H9 (cell line): Measurements from ENCODE around the gene C8G. TPM values are rescaled to one million over a fixed set of nuclear protein-coding genes. Genes with fewer than 3 reads are reported as not detected.

ENCODE experiments used
- DNase-seq: peaks from one replicate; pipeline ENCODE4 v3.0.0-alpha.2; 2017
- H2AFZ ChIP-seq: one replicate; pipeline ENCODE4 v1.6.1; 2013; ENCODE audit warnings: mild to moderate bottlenecking, low read length, control low read depth, moderate library complexity
- H2AK5ac ChIP-seq: 2 replicates; pipeline ENCODE4 v1.6.1; 2013; ENCODE audit warnings: low read length, control low read depth, mixed read lengths; ENCODE audit not compliant: insufficient read length
- H2BK120ac ChIP-seq: one replicate; pipeline ENCODE4 v1.6.1; 2013; ENCODE audit warnings: low read depth, mild to moderate bottlenecking, low read length, control low read depth, inconsistent platforms; ENCODE audit not compliant: poor library complexity, severe bottlenecking
- H2BK12ac ChIP-seq: 2 replicates; pipeline ENCODE4 v1.6.1; 2013; ENCODE audit warnings: low read length, control low read depth, mixed read lengths, low read depth; ENCODE audit not compliant: insufficient read length
- H2BK15ac ChIP-seq: 2 replicates; pipeline ENCODE4 v1.6.1; 2013; ENCODE audit warnings: low read depth, low read length, control low read depth
- H2BK20ac ChIP-seq: one replicate; pipeline ENCODE4 v1.6.1; 2013; ENCODE audit warnings: low read depth, mild to moderate bottlenecking, low read length, control low read depth, inconsistent platforms; ENCODE audit not compliant: poor library complexity, severe bottlenecking
- H2BK5ac ChIP-seq: 2 replicates; pipeline ENCODE4 v1.6.1; 2013; ENCODE audit warnings: low read length, control low read depth, mixed read lengths; ENCODE audit not compliant: insufficient read length
- H3K14ac ChIP-seq: 2 replicates; pipeline ENCODE4 v1.6.1; 2013; ENCODE audit warnings: low read length, control low read depth; ENCODE audit not compliant: insufficient read depth
- H3K18ac ChIP-seq: 2 replicates; pipeline ENCODE4 v1.6.1; 2013; ENCODE audit warnings: low read depth, mild to moderate bottlenecking, mixed read lengths, low read length, control low read depth; ENCODE audit not compliant: insufficient read length
- H3K23ac ChIP-seq: 2 replicates; pipeline ENCODE4 v1.6.1; 2013; ENCODE audit warnings: low read length, control low read depth, mixed read lengths, low read depth; ENCODE audit not compliant: insufficient read length
- H3K23me2 ChIP-seq: 2 replicates; pipeline ENCODE4 v1.6.1; 2013; ENCODE audit warnings: low read depth, mild to moderate bottlenecking, mixed read lengths, low read length, control low read depth; ENCODE audit not compliant: insufficient read length, poor library complexity, severe bottlenecking
- H3K27ac ChIP-seq: 2 replicates; pipeline ENCODE4 v1.5.1; 2013; ENCODE audit warnings: low read length, control low read depth, mixed read lengths, low read depth; ENCODE audit not compliant: insufficient read length
- H3K27me3 ChIP-seq: 2 replicates; pipeline ENCODE4 v1.6.1; 2013; ENCODE audit warnings: low read length, control low read depth, inconsistent platforms; ENCODE audit not compliant: insufficient read depth
- H3K4ac ChIP-seq: 2 replicates; pipeline ENCODE4 v1.6.1; 2013; ENCODE audit warnings: low read depth, mild to moderate bottlenecking, control low read depth, inconsistent platforms, low read length, moderate library complexity
- H3K4me1 ChIP-seq: 2 replicates; pipeline ENCODE4 v1.6.1; 2013; ENCODE audit warnings: low read length, control low read depth, inconsistent platforms; ENCODE audit not compliant: insufficient read depth
- H3K4me2 ChIP-seq: 2 replicates; pipeline ENCODE4 v1.6.1; 2013; ENCODE audit warnings: low read length, control low read depth, mixed read lengths; ENCODE audit not compliant: insufficient read length, insufficient read depth
- H3K56ac ChIP-seq: 2 replicates; pipeline ENCODE4 v1.6.1; 2013; ENCODE audit warnings: low read depth, mild to moderate bottlenecking, mixed read lengths, low read length, control low read depth; ENCODE audit not compliant: insufficient read length
- H3K79me1 ChIP-seq: 2 replicates; pipeline ENCODE4 v1.6.1; 2013; ENCODE audit warnings: low read depth, mild to moderate bottlenecking, moderate library complexity, low read length, control low read depth, inconsistent platforms; ENCODE audit not compliant: insufficient read depth, poor library complexity, severe bottlenecking
- H3K79me2 ChIP-seq: 2 replicates; pipeline ENCODE4 v1.6.1; 2013; ENCODE audit warnings: low read length, control low read depth, inconsistent platforms; ENCODE audit not compliant: insufficient read depth
- H3K9ac ChIP-seq: 2 replicates; pipeline ENCODE4 v1.6.1; 2013; ENCODE audit warnings: low read length, control low read depth, mixed read lengths; ENCODE audit not compliant: insufficient read length; ENCODE audit errors: extremely low read depth
- H3K9me3 ChIP-seq: one replicate; pipeline ENCODE4 v1.6.1; 2013; ENCODE audit warnings: low read depth, low read length, inconsistent platforms; ENCODE audit not compliant: control insufficient read depth
- H3T11ph ChIP-seq: one replicate; pipeline ENCODE4 v1.6.1; 2013; ENCODE audit warnings: mild to moderate bottlenecking, low read length, control low read depth, inconsistent platforms
- H4K20me1 ChIP-seq: one replicate; pipeline ENCODE4 v1.6.1; 2013; ENCODE audit not compliant: control insufficient read depth, insufficient read length, insufficient read depth
- H4K5ac ChIP-seq: 2 replicates; pipeline ENCODE4 v1.6.1; 2013; ENCODE audit warnings: low read depth, mild to moderate bottlenecking, mixed read lengths, low read length, control low read depth; ENCODE audit not compliant: insufficient read length
- H4K8ac ChIP-seq: replicated peaks from 2 replicates; pipeline ENCODE4 v1.6.1; 2013; ENCODE audit warnings: low read length, control low read depth, mixed read lengths, low read depth; ENCODE audit not compliant: insufficient read length
- H4K91ac ChIP-seq: 2 replicates; pipeline ENCODE4 v1.6.1; 2013; ENCODE audit warnings: low read depth, mild to moderate bottlenecking, moderate library complexity, mixed read lengths, low read length, control low read depth; ENCODE audit not compliant: insufficient read length
- H3K27ac Mint-ChIP-seq, 3 experiments: 2 replicates in 2 of 3; 3 replicates in 1 of 3; pipeline ENCODE4 v1.8.0; 2020 to 2021; ENCODE audit warnings: mixed read lengths in 3 of 3, mild to moderate bottlenecking in 1 of 3, moderate library complexity in 1 of 3
- H3K27me3 Mint-ChIP-seq: 2 replicates; pipeline ENCODE4 v1.8.0; 2021; ENCODE audit warnings: low read depth, mild to moderate bottlenecking, moderate library complexity, mixed read lengths
- H3K36me3 Mint-ChIP-seq, 3 experiments: 2 replicates in 2 of 3; 3 replicates in 1 of 3; pipeline ENCODE4 v1.8.0; 2020 to 2021; ENCODE audit warnings: low read depth in 3 of 3, mixed read lengths in 3 of 3; ENCODE audit not compliant: insufficient read depth in 1 of 3
- H3K4me1 Mint-ChIP-seq, 2 experiments: 2 replicates each; pipeline ENCODE4 v1.8.0; 2020; ENCODE audit warnings: mixed read lengths in 2 of 2
- H3K4me3 Mint-ChIP-seq, 2 experiments: 2 replicates in 1 of 2; 3 replicates in 1 of 2; pipeline ENCODE4 v1.8.0; 2020 to 2021; ENCODE audit warnings: mild to moderate bottlenecking in 2 of 2, mixed read lengths in 2 of 2, moderate library complexity in 1 of 2
- H3K9me3 Mint-ChIP-seq, 2 experiments: 2 replicates in 1 of 2; 3 replicates in 1 of 2; pipeline ENCODE4 v1.8.0; 2020; ENCODE audit warnings: mild to moderate bottlenecking in 2 of 2, mixed read lengths in 2 of 2, moderate library complexity in 1 of 2
- WGBS: extraction: QIAGEN DNeasy Blood & Tissue Kit; methylation state at CpG from one replicate; pipeline ENCODE4 v1.1.7; 2013; ENCODE audit warnings: missing lambda C conversion rate, low lambda C conversion rate, mixed read lengths; ENCODE audit not compliant: insufficient read length; ENCODE audit errors: extremely low coverage; 5-methylcytosine and 5-hydroxymethylcytosine counted together
- total RNA-seq: library from RNA; stranded (reverse); gene quantifications from 2 replicates; pipeline ENCODE4 v1.2.1, GENCODE V29; 2021
- TF ChIP-seq, protein P1 (sequence below): fragments of 200-600 bp; sonication (generic); conservative IDR thresholded peaks from 3 replicates; pipeline ENCODE4 v1.8.0; 2021; ENCODE audit warnings: antibody characterized with exemption, mild to moderate bottlenecking

Gene C8G
- total RNA-seq, 1 experiment from 2014 or later, result 0.96 TPM

DNA sequence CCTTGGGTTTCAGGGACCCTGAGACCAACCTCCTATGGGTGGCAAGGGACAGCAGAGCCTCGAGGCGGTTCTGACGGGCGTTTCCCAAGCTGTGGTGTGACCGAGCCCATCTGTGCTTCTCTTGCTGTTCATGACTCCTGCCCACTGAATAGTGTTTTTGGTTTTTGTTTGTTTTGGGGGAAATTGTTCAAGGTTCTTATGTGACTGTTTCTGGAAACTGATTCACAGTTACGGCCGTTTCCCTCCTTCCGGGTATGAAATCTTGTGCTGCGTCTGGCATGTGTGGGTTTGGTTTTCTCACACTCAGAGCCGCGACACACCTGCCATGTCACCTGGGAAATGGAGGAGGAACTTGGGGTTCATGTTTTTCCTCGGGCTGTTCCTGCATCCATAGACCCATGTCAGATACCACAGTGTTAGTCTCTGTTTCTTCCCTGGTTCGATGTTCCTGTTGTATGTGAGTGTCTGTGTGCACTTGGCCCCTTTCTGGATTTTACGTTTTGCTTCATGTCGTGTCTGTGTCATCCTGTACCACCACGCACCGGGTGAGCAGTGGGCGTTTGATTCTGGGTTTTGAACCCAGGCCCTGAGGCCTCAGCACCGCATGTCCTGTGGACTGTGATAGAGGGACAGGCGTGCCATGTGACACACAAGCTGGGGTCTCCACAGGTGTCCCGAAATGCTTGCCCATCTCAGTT lies 29.3 kb upstream of the C8G start:
- Histone ChIP-seq H3K9ac (no peak overlapping the region), H2BK120ac (no peak overlapping the region), H2BK20ac (no peak overlapping the region), H2AK5ac (no peak overlapping the region), H4K8ac (no peak overlapping the region), H2BK12ac (no peak overlapping the region), H3K4me1 (no peaks in the 10 kb centered on the region), H2BK15ac (no peak overlapping the region), H3K18ac (no peak overlapping the region), H4K20me1 (no peaks in the 10 kb centered on the region), H3K23ac (no peak overlapping the region), H3T11ph (no peak overlapping the region), H3K79me1 (peaks cover 3% of the 10 kb centered on the region), H3K79me2 (no peaks in the 10 kb centered on the region), H3K9me3 (no peaks in the 10 kb centered on the region), H3K4ac (no peak overlapping the region), H3K4me2 (no peak overlapping the region), H3K14ac (no peak overlapping the region), H2AFZ (no peak overlapping the region), H3K56ac (no peak overlapping the region), H3K27me3 (no peaks in the 10 kb centered on the region), H3K27ac (no peak overlapping the region), H3K23me2 (no peaks in the 10 kb centered on the region), H2BK5ac (no peak overlapping the region), H4K91ac (no peak overlapping the region), H4K5ac (no peak overlapping the region)
- H3K4me3 Mint-ChIP-seq, result no peak overlapping the region
- H3K27me3 Mint-ChIP-seq, result no peaks in the 10 kb centered on the region
- no peaks in the 10 kb centered on the region for H3K4me1 Mint-ChIP-seq
- H3K36me3 Mint-ChIP-seq, result peaks cover 35 to 61% (median 54%) of the 10 kb centered on the region in 3 experiments; a peak in 6 of 7 replicates
- TF ChIP-seq, protein P1, sequence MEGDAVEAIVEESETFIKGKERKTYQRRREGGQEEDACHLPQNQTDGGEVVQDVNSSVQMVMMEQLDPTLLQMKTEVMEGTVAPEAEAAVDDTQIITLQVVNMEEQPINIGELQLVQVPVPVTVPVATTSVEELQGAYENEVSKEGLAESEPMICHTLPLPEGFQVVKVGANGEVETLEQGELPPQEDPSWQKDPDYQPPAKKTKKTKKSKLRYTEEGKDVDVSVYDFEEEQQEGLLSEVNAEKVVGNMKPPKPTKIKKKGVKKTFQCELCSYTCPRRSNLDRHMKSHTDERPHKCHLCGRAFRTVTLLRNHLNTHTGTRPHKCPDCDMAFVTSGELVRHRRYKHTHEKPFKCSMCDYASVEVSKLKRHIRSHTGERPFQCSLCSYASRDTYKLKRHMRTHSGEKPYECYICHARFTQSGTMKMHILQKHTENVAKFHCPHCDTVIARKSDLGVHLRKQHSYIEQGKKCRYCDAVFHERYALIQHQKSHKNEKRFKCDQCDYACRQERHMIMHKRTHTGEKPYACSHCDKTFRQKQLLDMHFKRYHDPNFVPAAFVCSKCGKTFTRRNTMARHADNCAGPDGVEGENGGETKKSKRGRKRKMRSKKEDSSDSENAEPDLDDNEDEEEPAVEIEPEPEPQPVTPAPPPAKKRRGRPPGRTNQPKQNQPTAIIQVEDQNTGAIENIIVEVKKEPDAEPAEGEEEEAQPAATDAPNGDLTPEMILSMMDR, result no peak
- peak overlapping the region in 1 of 3 experiments; percentile 24; a peak in 2 of 7 replicates for H3K27ac Mint-ChIP-seq
- WGBS, result no CpG with 5 or more reads among the region's 21 CpGs
- DNase-seq, result no peak
- H3K9me3 Mint-ChIP-seq, result no peaks in the 10 kb centered on the region
